CD14-positive monocyte (primary cell): Measurements from ENCODE around the gene RAB11A. TPM values are rescaled to one million over a fixed set of nuclear protein-coding genes. Genes with fewer than 3 reads are reported as not detected.

Experiments
- DNase-seq, 3 donors: peaks; one replicate each; pipeline ENCODE4 v3.0.0-alpha.2; 2011 to 2022
- H2AFZ ChIP-seq: 2 replicates; pipeline ENCODE4 v1.6.0; 2012; ENCODE audit warnings: mild to moderate bottlenecking, low read depth, low read length, inconsistent platforms; ENCODE audit not compliant: insufficient read depth, poor library complexity, severe bottlenecking
- H3K27ac ChIP-seq, 2 donors: 1 replicate in 1 of 2; 2 replicates in 1 of 2; pipeline ENCODE4 v1.5.1; 2012 to 2013; ENCODE audit warnings: low read length in 2 of 2, control low read depth in 1 of 2, inconsistent platforms in 1 of 2, low read depth in 1 of 2, mild to moderate bottlenecking in 1 of 2
- H3K27me3 ChIP-seq, 2 donors: one replicate each; pipeline versions ENCODE4 v1.6.0 to v1.6.1; 2011 to 2013; ENCODE audit warnings: low read length in 2 of 2; ENCODE audit not compliant: control insufficient read depth in 2 of 2, insufficient read depth in 2 of 2
- H3K36me3 ChIP-seq, 2 donors: replicated peaks in 1 of 2; 1 replicate in 1 of 2; 2 replicates in 1 of 2; pipeline versions ENCODE4 v1.5.1 to v1.6.1; 2012 to 2013; ENCODE audit warnings: low read length in 2 of 2, control low read depth in 1 of 2, inconsistent platforms in 1 of 2, mild to moderate bottlenecking in 1 of 2; ENCODE audit not compliant: insufficient read depth in 2 of 2, control insufficient read depth in 1 of 2
- H3K4me1 ChIP-seq, 2 donors: 1 replicate in 1 of 2; 2 replicates in 1 of 2; pipeline versions ENCODE4 v1.5.1 to v1.6.1; 2012 to 2013; ENCODE audit warnings: low read length in 2 of 2, control low read depth in 1 of 2, inconsistent platforms in 1 of 2, mild to moderate bottlenecking in 1 of 2, moderate library complexity in 1 of 2; ENCODE audit not compliant: insufficient read depth in 2 of 2, control insufficient read depth in 1 of 2
- H3K4me2 ChIP-seq: replicated peaks from 2 replicates; pipeline ENCODE3; 2012; ENCODE audit warnings: low read length, moderate library complexity, mild to moderate bottlenecking; ENCODE audit not compliant: poor library complexity, severe bottlenecking; ENCODE audit errors: extremely low read depth
- H3K4me3 ChIP-seq, 3 experiments: fragments of 200-600 bp in 1 of 3; sonication (generic) in 1 of 3; replicated peaks in 1 of 3; 1 replicate in 2 of 3; 2 replicates in 1 of 3; pipeline ENCODE4 v1.5.1; 2011 to 2013; ENCODE audit warnings: low read length in 3 of 3, mild to moderate bottlenecking in 3 of 3, control low read depth in 2 of 3, low read depth in 2 of 3, inconsistent platforms in 1 of 3, moderate library complexity in 1 of 3
- H3K79me2 ChIP-seq: 2 replicates; pipeline ENCODE4 v1.6.0; 2012; ENCODE audit warnings: mild to moderate bottlenecking, control low read depth, inconsistent platforms, low read length, moderate library complexity; ENCODE audit not compliant: insufficient read depth
- H3K9ac ChIP-seq: 2 replicates; pipeline ENCODE4 v1.6.0; 2017; ENCODE audit warnings: low read length, mild to moderate bottlenecking; ENCODE audit not compliant: insufficient read depth, poor library complexity, severe bottlenecking
- H3K9me3 ChIP-seq, 2 donors: replicated peaks in 1 of 2; 1 replicate in 1 of 2; 2 replicates in 1 of 2; pipeline versions ENCODE4 v1.5.1 to v1.6.1; 2012 to 2013; ENCODE audit warnings: low read length in 2 of 2, control low read depth in 1 of 2; ENCODE audit not compliant: control insufficient read depth in 1 of 2, insufficient read depth in 1 of 2
- H4K20me1 ChIP-seq: 2 replicates; pipeline ENCODE4 v1.6.0; 2012; ENCODE audit warnings: mild to moderate bottlenecking, low read length, control low read depth, moderate library complexity; ENCODE audit not compliant: insufficient read depth
- H3K27ac Mint-ChIP-seq, 7 donors: one replicate each; pipeline ENCODE4 v1.8.0; 2020; ENCODE audit warnings: mild to moderate bottlenecking in 7 of 7, mixed read lengths in 7 of 7, moderate library complexity in 6 of 7, inconsistent platforms in 2 of 7
- H3K27me3 Mint-ChIP-seq, 3 donors: one replicate each; pipeline ENCODE4 v1.8.0; 2021 to 2022; ENCODE audit warnings: low read depth in 3 of 3, mild to moderate bottlenecking in 3 of 3, mixed read lengths in 3 of 3, moderate library complexity in 3 of 3, inconsistent platforms in 1 of 3
- H3K36me3 Mint-ChIP-seq, 2 donors: one replicate each; pipeline ENCODE4 v1.8.0; 2020; ENCODE audit warnings: mixed read lengths in 2 of 2, inconsistent platforms in 1 of 2, mild to moderate bottlenecking in 1 of 2
- H3K4me1 Mint-ChIP-seq: one replicate; pipeline ENCODE4 v1.8.0; 2020; ENCODE audit warnings: mild to moderate bottlenecking, mixed read lengths
- H3K4me3 Mint-ChIP-seq, 2 donors: one replicate each; pipeline ENCODE4 v1.8.0; 2020; ENCODE audit warnings: mild to moderate bottlenecking in 2 of 2, mixed read lengths in 2 of 2, moderate library complexity in 1 of 2
- H3K9me3 Mint-ChIP-seq, 7 donors: one replicate each; pipeline ENCODE4 v1.8.0; 2020 to 2022; ENCODE audit warnings: mixed read lengths in 7 of 7, mild to moderate bottlenecking in 6 of 7, moderate library complexity in 6 of 7, inconsistent platforms in 2 of 7
- CTCF ChIP-seq: fragments of 200-600 bp; IDR thresholded peaks from one replicate; pipeline ENCODE4 v1.8.0; 2022; ENCODE audit warnings: antibody characterized with exemption, mild to moderate bottlenecking
- WGBS: methylation state at CpG from one replicate; pipeline ENCODE4 v1.1.5; 2013; ENCODE audit warnings: missing lambda C conversion rate; ENCODE audit not compliant: insufficient coverage; 5-methylcytosine and 5-hydroxymethylcytosine counted together
- intact Hi-C, 2 donors: fragments of 100-400 bp; cut with micrococcal nuclease; formaldehyde crosslinking; loops; one replicate each; pipeline versions ENCODE4 v1.15.0 to v1.15.1; 2023
- polyA plus RNA-seq, 3 donors: library from polyadenylated mRNA; depleted of rRNA in 1 of 3; unstranded in 2 of 3; stranded (reverse) in 1 of 3; fragments of 300-500 nt in 2 of 3; fragments of >200 nt in 1 of 3; fragmentation: Illumina TruSeq in 2 of 3; gene quantifications; 1 replicate in 2 of 3; 2 replicates in 1 of 3; pipeline ENCODE4 v1.2.3, GENCODE V29; 2012 to 2021

RAB11A gene
- polyA plus RNA-seq, 3 donors, result 180 to 310 (median 300) TPM

GRCh38 chr15:65924004-65924403 lies 54.7 kb downstream of the RAB11A start:
- no peak for DNase-seq
- no peaks in the 10 kb centered on the region for H3K9me3 ChIP-seq
- H4K20me1 ChIP-seq, result no peaks in the 10 kb centered on the region
- H3K36me3 Mint-ChIP-seq, result no peaks in the 10 kb centered on the region
- no peak overlapping the region for H3K9ac ChIP-seq
- H3K79me2 ChIP-seq, result no peaks in the 10 kb centered on the region
- H3K4me3 Mint-ChIP-seq, result no peak overlapping the region
- no peaks in the 10 kb centered on the region for H3K27me3 ChIP-seq
- H3K9me3 Mint-ChIP-seq, result no peaks in the 10 kb centered on the region
- no peaks in the 10 kb centered on the region for H3K4me1 Mint-ChIP-seq
- no peak overlapping the region for H3K27ac ChIP-seq
- no peak overlapping the region for H3K4me3 ChIP-seq
- H3K4me1 ChIP-seq, result no peaks in the 10 kb centered on the region
- no CpG with 5 or more reads among the region's 3 CpGs for WGBS
- H3K36me3 ChIP-seq, result no peaks in the 10 kb centered on the region
- intact Hi-C loops, result no loop called here
- H3K4me2 ChIP-seq, result no peak overlapping the region
- no peak for TF ChIP-seq CTCF
- H3K27ac Mint-ChIP-seq, result no peak overlapping the region
- no peak overlapping the region for H2AFZ ChIP-seq
- H3K27me3 Mint-ChIP-seq, result peaks cover 0 to 1% (median 0%) of the 10 kb centered on the region in 3 donors

GRCh38 chr15:65925338-65925737 lies 56.0 kb downstream of the RAB11A start:
- H3K4me1 ChIP-seq, result no peaks in the 10 kb centered on the region
- Mint-ChIP-seq H3K4me3 (no peak overlapping the region), H3K9me3 (no peaks in the 10 kb centered on the region), H3K36me3 (no peaks in the 10 kb centered on the region), H3K27me3 (peaks cover 0 to 1% (median 0%) of the 10 kb centered on the region in 3 donors), H3K27ac (no peak overlapping the region), H3K4me1 (no peaks in the 10 kb centered on the region)
- no peaks in the 10 kb centered on the region for H3K27me3 ChIP-seq
- H3K4me2 ChIP-seq, result no peak overlapping the region
- intact Hi-C loops, result no loop called here
- WGBS, result no CpG with 5 or more reads among the region's 1 CpG
- TF ChIP-seq CTCF, result no peak
- H3K9me3 ChIP-seq, result no peaks in the 10 kb centered on the region
- H3K9ac ChIP-seq, result no peak overlapping the region
- H3K27ac ChIP-seq, result no peak overlapping the region
- H3K4me3 ChIP-seq, result no peak overlapping the region
- H4K20me1 ChIP-seq, result no peaks in the 10 kb centered on the region
- no peak overlapping the region for H2AFZ ChIP-seq
- no peak for DNase-seq
- no peaks in the 10 kb centered on the region for H3K79me2 ChIP-seq
- no peaks in the 10 kb centered on the region for H3K36me3 ChIP-seq
